IPS DF 6.9 (cell line): ENCODE measurements around the gene SLC38A3.

Experiments used
- DNase-seq: peaks from one replicate; pipeline ENCODE4 v3.0.0-alpha.2; 2013; ENCODE audit warnings: low read depth, low spot score
- H3K27ac ChIP-seq: one replicate; pipeline ENCODE4 v1.5.1; 2013; ENCODE audit warnings: low read length, control low read depth
- H3K27me3 ChIP-seq: 2 replicates; pipeline ENCODE4 v1.6.1; 2013; ENCODE audit warnings: mild to moderate bottlenecking, low read length; ENCODE audit not compliant: control insufficient read depth, insufficient read depth
- H3K36me3 ChIP-seq: 2 replicates; pipeline ENCODE4 v1.6.1; 2013; ENCODE audit warnings: low read length; ENCODE audit not compliant: control insufficient read depth, insufficient read depth
- H3K4me1 ChIP-seq: 2 replicates; pipeline ENCODE4 v1.6.1; 2013; ENCODE audit warnings: low read length; ENCODE audit not compliant: control insufficient read depth, insufficient read depth
- H3K4me3 ChIP-seq: 2 replicates; pipeline ENCODE4 v1.5.1; 2013; ENCODE audit warnings: mild to moderate bottlenecking, low read length
- H3K9me3 ChIP-seq: 2 replicates; pipeline ENCODE4 v1.6.1; 2013; ENCODE audit warnings: low read length, inconsistent platforms; ENCODE audit not compliant: control insufficient read depth, insufficient read depth
- WGBS: extraction: QIAGEN DNeasy Blood & Tissue Kit; methylation state at CpG from one replicate; pipeline ENCODE4 v1.1.7; 2013; ENCODE audit warnings: mixed read lengths, missing lambda C conversion rate; ENCODE audit not compliant: insufficient read length, insufficient coverage; 5-methylcytosine and 5-hydroxymethylcytosine counted together

Gene SLC38A3

GRCh38 chr3:50267280-50267913 is 62.3 kb downstream of the SLC38A3 start:
- Histone ChIP-seq H3K36me3 (no peaks in the 10 kb centered on the region), H3K4me3 (no peak overlapping the region), H3K4me1 (peaks cover 25% of the 10 kb centered on the region), H3K27me3 (no peaks in the 10 kb centered on the region), H3K9me3 (no peaks in the 10 kb centered on the region), H3K27ac (no peak overlapping the region)
- DNase-seq = no peak
- no CpG with 5 or more reads among the region's 22 CpGs for WGBS

DNA sequence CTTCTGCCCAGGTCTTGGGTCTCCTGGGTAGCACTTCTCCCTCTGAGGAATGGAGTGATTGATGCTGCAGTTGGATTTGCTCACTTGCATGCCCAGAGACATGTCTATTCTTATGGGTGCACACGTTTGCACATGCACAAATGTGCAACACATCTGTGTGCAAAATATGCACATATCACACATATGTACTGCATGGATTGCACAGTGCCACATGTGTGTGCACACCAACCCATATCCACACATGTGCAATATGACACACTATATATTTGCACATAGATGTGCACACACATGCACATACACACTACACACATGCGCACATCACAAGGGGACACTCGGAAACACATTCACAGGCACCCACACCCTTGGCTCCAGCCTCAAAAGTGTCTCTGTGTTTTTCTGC is 63.2 kb downstream of the SLC38A3 start:
- peaks cover 25% of the 10 kb centered on the region for H3K4me1 ChIP-seq
- H3K9me3 ChIP-seq = no peaks in the 10 kb centered on the region

GRCh38 chr3:50268703-50269451 is 63.8 kb downstream of the SLC38A3 start, which contains the start of gene SEMA3B:
Gene SEMA3B (plus strand): TSS chr3:50269147. CDS start chr3:50269241, 94 bp downstream.
- Histone ChIP-seq H3K4me3 (no peak within 1 kb of the TSS), H3K9me3 (no peaks in the 10 kb centered on the region), H3K27ac (no peak within 1 kb of the TSS), H3K4me1 (peaks cover 25% of the 10 kb centered on the region), H3K27me3 (peaks cover 3% of the 10 kb centered on the region; the same call in 1 of the 2 replicates), H3K36me3 (no peaks in the 10 kb centered on the region)
- whole genome bisulfite sequencing = no CpG with 5 or more reads among the region's 21 CpGs
- DNase-seq = no peak

More for the DNA sequence above, 63.2 kb downstream of the SLC38A3 start:
- DNase-seq = no peak
- WGBS = no CpG with 5 or more reads among the region's 3 CpGs
- no peak overlapping the region for H3K27ac ChIP-seq
- no peak overlapping the region for H3K4me3 ChIP-seq
- peaks cover 1% of the 10 kb centered on the region; the same call in 1 of the 2 replicates for H3K27me3 ChIP-seq
- H3K36me3 ChIP-seq = no peaks in the 10 kb centered on the region

DNA sequence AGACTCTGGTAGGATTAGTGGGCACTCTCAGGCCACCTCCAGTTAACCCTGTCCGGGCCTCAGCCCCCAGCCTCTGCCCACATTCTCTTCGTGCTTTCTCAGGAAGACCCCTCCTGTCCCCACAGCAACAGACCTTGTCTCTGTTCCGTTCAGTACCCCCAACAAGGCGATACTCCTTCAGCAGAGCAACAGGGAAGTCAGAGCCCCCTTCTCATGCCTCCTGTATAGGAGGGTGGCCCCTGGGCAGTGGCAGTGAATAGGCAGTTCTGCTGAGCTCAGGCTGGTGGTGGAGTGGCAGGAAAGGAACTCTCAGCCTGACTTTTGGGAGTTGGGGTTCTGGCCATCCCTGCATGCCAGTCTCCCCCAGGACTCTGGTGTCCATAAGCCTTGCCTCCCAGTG is 64.4 kb downstream of the SLC38A3 start:
- no peak for DNase-seq
- Histone ChIP-seq H3K9me3 (no peaks in the 10 kb centered on the region), H3K27ac (no peak overlapping the region), H3K27me3 (peaks cover 7% of the 10 kb centered on the region; the same call in 1 of the 2 replicates), H3K36me3 (no peaks in the 10 kb centered on the region), H3K4me1 (peaks cover 22% of the 10 kb centered on the region), H3K4me3 (no peak overlapping the region)
- no CpG with 5 or more reads among the region's 4 CpGs for WGBS

DNA sequence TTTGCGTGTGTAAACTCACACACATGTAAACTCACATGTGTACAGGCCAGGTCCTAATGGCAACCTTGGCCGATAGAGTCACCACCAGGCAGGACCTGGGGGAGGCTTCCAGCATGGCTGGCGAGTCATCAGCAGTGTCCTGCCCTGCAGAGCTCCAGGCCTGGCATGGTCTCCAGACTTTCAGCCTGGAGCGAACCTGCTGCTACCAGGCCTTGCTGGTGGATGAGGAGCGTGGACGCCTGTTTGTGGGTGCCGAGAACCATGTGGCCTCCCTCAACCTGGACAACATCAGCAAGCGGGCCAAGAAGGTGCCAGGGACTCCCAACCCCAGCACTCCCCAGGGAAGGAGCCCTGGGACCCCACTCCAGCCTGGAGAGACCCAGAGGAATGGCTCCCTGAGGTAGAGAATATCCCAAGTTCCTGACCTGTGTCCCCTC is 64.9 kb downstream of the SLC38A3 start:
- no peaks in the 10 kb centered on the region for H3K36me3 ChIP-seq
- H3K27ac ChIP-seq = no peak overlapping the region
- peaks cover 25% of the 10 kb centered on the region for H3K4me1 ChIP-seq
- no peak overlapping the region for H3K4me3 ChIP-seq
- no peak for DNase-seq
- H3K9me3 ChIP-seq = no peaks in the 10 kb centered on the region
- H3K27me3 ChIP-seq = peaks cover 11% of the 10 kb centered on the region; the same call in 1 of the 2 replicates
- no CpG with 5 or more reads among the region's 8 CpGs for WGBS

GRCh38 chr3:50270422-50271224 is 65.6 kb downstream of the SLC38A3 start:
- H3K27me3 ChIP-seq = peaks cover 12% of the 10 kb centered on the region; the same call in 1 of the 2 replicates
- no peak overlapping the region for H3K27ac ChIP-seq
- no peak overlapping the region for H3K4me3 ChIP-seq
- no CpG with 5 or more reads among the region's 19 CpGs for WGBS
- H3K36me3 ChIP-seq = no peaks in the 10 kb centered on the region
- H3K4me1 ChIP-seq = peaks cover 25% of the 10 kb centered on the region
- H3K9me3 ChIP-seq = no peaks in the 10 kb centered on the region
- DNase-seq = no peak
